Lung (tissue), 12 donors: Measurements from ENCODE around the gene CD86. TPM values are rescaled to one million over a fixed set of nuclear protein-coding genes. Genes with fewer than 3 reads are reported as not detected.

Experiments used
- ATAC-seq: fragments of 200-7000 bp; cut with Tn5 transposase; one replicate; pipeline ENCODE4 v1.9.1; 2020; ENCODE audit warnings: moderate number of reproducible peaks; ENCODE audit not compliant: insufficient read depth, low FRiP score
- DNase-seq, 3 donors: peaks; one replicate each; pipeline ENCODE4 v3.0.0-alpha.2; 2013 to 2017
- H3K27ac ChIP-seq, 2 donors: one replicate each; pipeline ENCODE4 v1.5.1; 2013; ENCODE audit warnings: mild to moderate bottlenecking in 2 of 2, moderate library complexity in 2 of 2, control low read depth in 1 of 2, inconsistent platforms in 1 of 2, low read depth in 1 of 2, low read length in 1 of 2
- H3K27me3 ChIP-seq, 3 donors: one replicate each; pipeline ENCODE4 v1.5.1; 2013; ENCODE audit warnings: low read length in 2 of 3; ENCODE audit not compliant: control insufficient read depth in 3 of 3, insufficient read depth in 3 of 3
- H3K36me3 ChIP-seq, 4 donors: one replicate each; pipeline ENCODE4 v1.5.1; 2013; ENCODE audit warnings: low read length in 4 of 4, mild to moderate bottlenecking in 1 of 4, moderate library complexity in 1 of 4; ENCODE audit not compliant: control insufficient read depth in 4 of 4, insufficient read depth in 4 of 4
- H3K4me1 ChIP-seq, 5 donors: one replicate each; pipeline ENCODE4 v1.5.1; 2013; ENCODE audit warnings: low read length in 5 of 5, mild to moderate bottlenecking in 2 of 5, moderate library complexity in 1 of 5; ENCODE audit not compliant: control insufficient read depth in 5 of 5, insufficient read depth in 5 of 5
- H3K4me3 ChIP-seq: one replicate; pipeline ENCODE4 v1.5.1; 2013; ENCODE audit warnings: mild to moderate bottlenecking, control low read depth, moderate library complexity
- H3K9ac ChIP-seq, 2 donors: one replicate each; pipeline ENCODE4 v1.5.1; 2013; ENCODE audit warnings: low read length in 2 of 2, control low read depth in 1 of 2; ENCODE audit not compliant: insufficient read depth in 1 of 2
- H3K9me3 ChIP-seq, 4 donors: one replicate each; pipeline ENCODE4 v1.5.1; 2013; ENCODE audit warnings: low read length in 3 of 4, mild to moderate bottlenecking in 1 of 4, moderate library complexity in 1 of 4; ENCODE audit not compliant: control insufficient read depth in 4 of 4, insufficient read depth in 3 of 4
- WGBS, 2 donors: extraction: QIAGEN DNeasy Blood & Tissue Kit; methylation state at CpG; one replicate each; pipeline ENCODE4 v1.1.7; 2013; 5-methylcytosine and 5-hydroxymethylcytosine counted together
- polyA plus RNA-seq, 2 donors: library from polyadenylated mRNA; stranded (reverse); fragments of 200-250 nt; gene quantifications; one replicate each; pipeline ENCODE4 v1.2.1, GENCODE V29; 2013
- total RNA-seq, 2 donors: library from RNA; depleted of rRNA in 1 of 2; stranded (reverse); fragments of >200 nt in 1 of 2; gene quantifications; one replicate each; pipeline ENCODE4 v1.2.1, GENCODE V29; 2014 to 2021
- TF ChIP-seq, protein P1 (sequence below): IDR thresholded peaks from 2 replicates; pipeline ENCODE4 v1.5.1; 2012; ENCODE audit warnings: mild to moderate bottlenecking; ENCODE audit errors: control extremely low read depth, extremely low read depth
- donor health status: control.
- donor health status: control.
- donor health status: Bipolar disorder and iron deficiency.
- donor health status: healthy.
- donor health status: DM: yes; HTN: yes; CAD: no.

CD86 gene
- total and polyA plus RNA-seq, 4 donors = 8.0 to 11.5 (median 10.7) TPM

DNA sequence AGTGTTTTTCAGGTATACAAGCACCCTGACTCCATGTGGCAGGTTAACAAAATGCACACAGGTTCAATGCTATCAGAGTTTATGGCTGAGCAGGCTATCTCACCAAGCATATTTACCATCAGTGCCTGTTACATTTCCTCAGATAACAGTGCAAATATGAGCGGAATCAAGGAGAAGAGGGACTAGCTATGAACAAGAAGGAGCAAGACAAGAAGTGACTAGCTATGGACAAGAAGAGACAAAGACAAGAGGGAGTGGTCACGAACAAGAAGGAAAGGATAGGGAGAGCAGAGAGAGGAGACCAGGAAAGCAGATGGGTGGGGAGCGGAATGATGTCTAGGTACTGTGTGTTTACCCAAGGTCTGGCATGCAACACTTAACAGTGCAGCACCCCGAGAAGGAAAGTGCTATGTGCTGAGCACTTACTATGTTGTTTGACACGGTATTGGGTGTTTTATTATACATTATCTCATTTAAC lies 41.7 kb upstream of the CD86 start:
- Histone ChIP-seq H3K36me3 (no peaks in the 10 kb centered on the region), H3K4me1 (no peaks in the 10 kb centered on the region), H3K27me3 (no peaks in the 10 kb centered on the region), H3K9me3 (peaks cover 0 to 1% (median 0%) of the 10 kb centered on the region in 4 donors), H3K27ac (no peak overlapping the region), H3K9ac (no peak overlapping the region), H3K4me3 (no peak overlapping the region)
- 64 to 81% methylated on average over 5 of the region's 5 CpGs for WGBS, 2 donors
- ATAC-seq (no peak), DNase-seq (no peak)
- TF ChIP-seq, protein P1, sequence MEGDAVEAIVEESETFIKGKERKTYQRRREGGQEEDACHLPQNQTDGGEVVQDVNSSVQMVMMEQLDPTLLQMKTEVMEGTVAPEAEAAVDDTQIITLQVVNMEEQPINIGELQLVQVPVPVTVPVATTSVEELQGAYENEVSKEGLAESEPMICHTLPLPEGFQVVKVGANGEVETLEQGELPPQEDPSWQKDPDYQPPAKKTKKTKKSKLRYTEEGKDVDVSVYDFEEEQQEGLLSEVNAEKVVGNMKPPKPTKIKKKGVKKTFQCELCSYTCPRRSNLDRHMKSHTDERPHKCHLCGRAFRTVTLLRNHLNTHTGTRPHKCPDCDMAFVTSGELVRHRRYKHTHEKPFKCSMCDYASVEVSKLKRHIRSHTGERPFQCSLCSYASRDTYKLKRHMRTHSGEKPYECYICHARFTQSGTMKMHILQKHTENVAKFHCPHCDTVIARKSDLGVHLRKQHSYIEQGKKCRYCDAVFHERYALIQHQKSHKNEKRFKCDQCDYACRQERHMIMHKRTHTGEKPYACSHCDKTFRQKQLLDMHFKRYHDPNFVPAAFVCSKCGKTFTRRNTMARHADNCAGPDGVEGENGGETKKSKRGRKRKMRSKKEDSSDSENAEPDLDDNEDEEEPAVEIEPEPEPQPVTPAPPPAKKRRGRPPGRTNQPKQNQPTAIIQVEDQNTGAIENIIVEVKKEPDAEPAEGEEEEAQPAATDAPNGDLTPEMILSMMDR = no peak

DNA sequence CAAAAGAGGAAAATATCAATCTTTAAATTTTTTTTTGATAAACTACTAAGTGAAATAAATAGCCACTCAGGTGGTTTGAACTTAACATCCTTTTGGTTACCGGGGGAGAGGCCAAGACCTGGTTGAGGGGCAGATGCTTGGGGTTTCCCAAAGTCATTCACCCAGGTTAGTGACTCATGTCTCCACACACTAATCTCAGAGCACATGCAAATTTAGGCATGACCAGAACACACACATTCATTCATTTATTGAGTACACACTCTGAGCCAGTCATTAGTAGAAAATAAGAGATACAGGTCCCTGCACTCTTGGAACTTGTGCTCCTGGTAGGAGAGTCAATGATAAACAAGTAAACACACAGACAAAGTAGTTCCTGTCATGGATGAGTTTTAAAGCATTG lies 40.4 kb upstream of the CD86 start:
- H3K27me3 ChIP-seq = no peaks in the 10 kb centered on the region
- H3K4me1 ChIP-seq = no peaks in the 10 kb centered on the region
- H3K9me3 ChIP-seq = no peaks in the 10 kb centered on the region
- WGBS, 2 donors = 80 to 89% methylated on average over 1 of the region's 1 CpG
- TF ChIP-seq, protein P1 = no peak
- H3K9ac ChIP-seq = no peak overlapping the region
- H3K27ac ChIP-seq = no peak overlapping the region
- no peak for DNase-seq
- no peak overlapping the region for H3K4me3 ChIP-seq
- no peak for ATAC-seq
- H3K36me3 ChIP-seq = no peaks in the 10 kb centered on the region

DNA sequence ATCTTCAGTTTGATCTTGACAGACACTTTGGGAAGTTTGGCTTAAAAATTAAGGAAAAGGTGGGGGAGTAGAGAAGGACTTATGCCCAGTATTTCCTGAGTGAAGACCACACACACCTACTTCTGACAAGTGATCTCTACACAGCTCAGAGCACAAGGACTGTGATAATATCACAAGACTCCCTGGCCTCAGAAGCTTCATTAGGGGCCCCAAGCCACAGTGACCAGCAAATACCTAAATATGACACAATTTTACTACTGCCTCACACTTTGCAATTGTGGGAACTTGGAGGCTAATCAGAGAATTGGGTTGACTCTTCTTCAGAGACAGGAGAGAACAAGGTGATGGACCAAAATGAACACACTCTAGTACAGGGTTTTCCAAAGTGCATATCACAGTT lies 35.7 kb upstream of the CD86 start:
- no peak for ATAC-seq
- H3K27me3 ChIP-seq = peaks cover 0 to 9% (median 6%) of the 10 kb centered on the region in 3 donors
- TF ChIP-seq, protein P1 = no peak

DNA sequence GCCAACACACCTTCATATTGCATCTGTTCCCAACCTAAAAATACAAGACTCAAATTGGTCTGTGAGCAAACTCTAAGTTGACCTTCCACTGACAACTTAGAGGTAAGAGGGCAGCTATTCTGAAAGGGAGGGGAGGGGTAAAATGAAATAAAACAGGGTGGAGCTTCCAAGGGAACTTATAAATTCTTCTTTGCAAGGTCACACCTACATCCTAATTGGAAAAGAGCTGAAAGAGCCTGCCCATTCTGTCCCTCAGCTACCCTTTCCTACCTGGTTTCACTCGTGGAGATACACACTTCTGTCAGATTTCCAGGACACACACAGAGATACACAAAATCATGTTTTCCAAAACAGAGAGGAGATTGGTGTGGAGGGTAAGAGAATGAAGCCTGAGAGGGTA lies 34.1 kb upstream of the CD86 start:
- Histone ChIP-seq H3K27ac (no peak overlapping the region), H3K27me3 (peaks cover 0 to 9% (median 6%) of the 10 kb centered on the region in 3 donors), H3K9ac (no peak overlapping the region), H3K4me1 (peaks cover 0 to 4% (median 0%) of the 10 kb centered on the region in 5 donors), H3K9me3 (peaks cover 0 to 4% (median 0%) of the 10 kb centered on the region in 4 donors), H3K4me3 (no peak overlapping the region), H3K36me3 (no peaks in the 10 kb centered on the region)
- ATAC-seq = no peak
- TF ChIP-seq, protein P1 = no peak
- DNase-seq = no peak
- WGBS, 2 donors = 53 to 75% methylated on average over 1 of the region's 1 CpG

More for the DNA sequence above, 35.7 kb upstream of the CD86 start:
- DNase-seq = no peak
- Histone ChIP-seq H3K9ac (no peak overlapping the region), H3K4me1 (peaks cover 0 to 4% (median 0%) of the 10 kb centered on the region in 5 donors), H3K4me3 (no peak overlapping the region), H3K27ac (no peak overlapping the region), H3K36me3 (no peaks in the 10 kb centered on the region), H3K9me3 (peaks cover 0 to 4% (median 0%) of the 10 kb centered on the region in 4 donors)
